ENCODE measurements around the gene LSAMP. TPM values are rescaled to one million over a fixed set of nuclear protein-coding genes. Genes with fewer than 3 reads are reported as not detected.

Gene LSAMP
- total RNA-seq, 1 experiment from 2014 or later: not detected

DNA sequence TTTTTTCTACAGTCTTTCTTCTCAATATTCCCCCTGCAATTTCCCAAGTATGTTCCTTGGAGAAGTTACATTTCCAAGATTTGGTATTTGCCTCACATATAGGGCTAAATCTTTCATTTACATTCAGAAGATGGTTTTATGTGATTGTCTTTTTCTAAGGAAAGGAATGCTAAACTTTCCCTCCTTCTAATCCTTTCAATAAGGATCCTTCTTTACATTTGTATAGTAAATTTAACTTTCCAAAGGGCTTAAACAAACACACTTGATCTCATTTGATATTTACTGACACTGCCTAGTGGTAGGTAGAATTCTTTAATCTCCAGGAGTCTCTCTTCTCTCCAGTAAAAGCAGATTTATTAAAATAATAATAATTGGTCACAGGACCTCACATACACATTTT lies 185.3 kb downstream of the LSAMP start:
- no TSS peak for BruUV-seq (replicated peaks)
- POLR2A ChIA-PET: no interaction called here
- intact Hi-C loops (cut with micrococcal nuclease; ENCODE audit: unreplicated experiment): no loop called here
- Histone ChIP-seq H3K4me3 (ENCODE audit: low read depth, low read length) (no peak overlapping the region), H3K4me1 (no peaks in the 10 kb centered on the region), H3K9me3 (no peaks in the 10 kb centered on the region), H3K27me3 (replicated peaks; ENCODE audit: control insufficient read depth, insufficient read depth, low read length) (no peaks in the 10 kb centered on the region), H3K36me3 (ENCODE audit: control insufficient read depth, insufficient read depth, low read length) (no peaks in the 10 kb centered on the region)
- CTCF ChIA-PET: no interaction called here
- TF ChIP-seq, protein P1, sequence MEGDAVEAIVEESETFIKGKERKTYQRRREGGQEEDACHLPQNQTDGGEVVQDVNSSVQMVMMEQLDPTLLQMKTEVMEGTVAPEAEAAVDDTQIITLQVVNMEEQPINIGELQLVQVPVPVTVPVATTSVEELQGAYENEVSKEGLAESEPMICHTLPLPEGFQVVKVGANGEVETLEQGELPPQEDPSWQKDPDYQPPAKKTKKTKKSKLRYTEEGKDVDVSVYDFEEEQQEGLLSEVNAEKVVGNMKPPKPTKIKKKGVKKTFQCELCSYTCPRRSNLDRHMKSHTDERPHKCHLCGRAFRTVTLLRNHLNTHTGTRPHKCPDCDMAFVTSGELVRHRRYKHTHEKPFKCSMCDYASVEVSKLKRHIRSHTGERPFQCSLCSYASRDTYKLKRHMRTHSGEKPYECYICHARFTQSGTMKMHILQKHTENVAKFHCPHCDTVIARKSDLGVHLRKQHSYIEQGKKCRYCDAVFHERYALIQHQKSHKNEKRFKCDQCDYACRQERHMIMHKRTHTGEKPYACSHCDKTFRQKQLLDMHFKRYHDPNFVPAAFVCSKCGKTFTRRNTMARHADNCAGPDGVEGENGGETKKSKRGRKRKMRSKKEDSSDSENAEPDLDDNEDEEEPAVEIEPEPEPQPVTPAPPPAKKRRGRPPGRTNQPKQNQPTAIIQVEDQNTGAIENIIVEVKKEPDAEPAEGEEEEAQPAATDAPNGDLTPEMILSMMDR (IDR thresholded peaks at IDR 0.05; ENCODE audit: insufficient read depth in 1 of 2, low read depth in 1 of 2, low read length in 1 of 2, severe bottlenecking in 1 of 2, unreplicated experiment in 1 of 2): no peak
- Mint-ChIP-seq H3K27me3 (ENCODE audit: insufficient read depth, unreplicated experiment) (peaks cover 2% of the 10 kb centered on the region), H3K4me1 (ENCODE audit: low read depth, unreplicated experiment) (no peaks in the 10 kb centered on the region), H3K27ac (ENCODE audit: unreplicated experiment) (no peak overlapping the region), H3K36me3 (ENCODE audit: insufficient read depth, unreplicated experiment) (no peaks in the 10 kb centered on the region), H3K4me3 (ENCODE audit: unreplicated experiment) (no peak overlapping the region), H3K9me3 (ENCODE audit: unreplicated experiment) (no peaks in the 10 kb centered on the region)
- no peak for DNase-seq

DNA sequence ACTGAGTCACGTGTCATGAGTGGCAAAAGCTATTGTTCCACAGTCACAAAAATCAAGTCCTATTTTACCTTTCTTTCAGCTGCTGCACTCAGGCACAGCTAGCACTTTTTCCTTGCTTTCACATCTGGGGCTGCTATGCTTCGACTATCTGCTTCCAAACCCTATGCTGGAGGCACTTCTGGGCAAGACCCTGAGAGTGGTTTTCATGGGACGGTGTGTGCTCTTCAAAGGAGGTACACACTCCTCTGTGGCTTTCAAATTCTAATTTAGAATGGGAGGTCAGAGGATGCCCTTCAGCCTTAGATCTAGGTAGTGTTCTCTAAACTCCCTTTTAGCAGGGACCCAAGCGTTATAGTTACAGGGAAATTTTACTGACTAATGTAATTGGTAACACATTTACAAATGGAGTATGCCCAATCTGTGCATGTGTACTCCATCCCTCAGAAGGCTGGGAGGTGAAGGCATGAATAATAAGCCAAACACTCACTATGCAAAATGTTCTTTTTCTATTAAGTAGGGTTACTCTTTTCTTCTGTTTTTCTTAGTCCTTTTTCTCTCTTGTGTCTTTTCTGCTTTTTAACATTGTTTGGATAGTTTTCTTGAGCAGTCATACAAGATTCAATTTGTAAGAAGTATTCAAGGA lies 188.3 kb downstream of the LSAMP start:
- TF ChIP-seq, protein P1 (IDR thresholded peaks at IDR 0.05; ENCODE audit: insufficient read depth in 1 of 2, low read depth in 1 of 2, low read length in 1 of 2, severe bottlenecking in 1 of 2, unreplicated experiment in 1 of 2): no peak
- ChIA-PET POLR2A (no interaction called here), CTCF (no interaction called here)
- Mint-ChIP-seq H3K4me1 (ENCODE audit: low read depth, unreplicated experiment) (no peaks in the 10 kb centered on the region), H3K27ac (ENCODE audit: unreplicated experiment) (no peak overlapping the region), H3K36me3 (ENCODE audit: insufficient read depth, unreplicated experiment) (no peaks in the 10 kb centered on the region), H3K27me3 (ENCODE audit: insufficient read depth, unreplicated experiment) (peaks cover 3% of the 10 kb centered on the region), H3K4me3 (ENCODE audit: unreplicated experiment) (no peak overlapping the region), H3K9me3 (ENCODE audit: unreplicated experiment) (no peaks in the 10 kb centered on the region)
- Histone ChIP-seq H3K27me3 (replicated peaks; ENCODE audit: control insufficient read depth, insufficient read depth, low read length) (no peaks in the 10 kb centered on the region), H3K9me3 (no peaks in the 10 kb centered on the region), H3K4me3 (ENCODE audit: low read depth, low read length) (no peak overlapping the region), H3K36me3 (ENCODE audit: control insufficient read depth, insufficient read depth, low read length) (no peaks in the 10 kb centered on the region), H3K4me1 (peaks cover 2% of the 10 kb centered on the region)
- no TSS peak for BruUV-seq (replicated peaks)
- intact Hi-C loops (cut with micrococcal nuclease; ENCODE audit: unreplicated experiment): no loop called here
- DNase-seq: no peak

DNA sequence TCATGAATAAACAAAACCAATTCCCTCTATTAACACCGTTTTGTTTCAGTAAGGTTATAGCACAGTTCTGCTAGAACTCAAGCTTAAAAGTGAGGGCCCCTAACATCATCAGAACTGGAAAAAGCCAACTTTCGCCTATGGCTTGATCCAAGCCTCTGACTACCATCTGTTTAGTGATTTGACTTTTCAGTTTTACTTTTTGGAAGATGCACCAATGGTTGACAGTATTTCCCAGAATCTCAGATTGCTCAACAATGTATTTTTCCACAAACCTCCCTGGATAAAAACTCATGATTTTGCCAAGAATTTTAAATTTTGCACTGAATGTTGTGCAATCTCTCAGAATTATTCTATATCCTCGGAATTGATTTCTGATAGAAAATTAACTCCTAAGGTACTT lies 190.7 kb downstream of the LSAMP start:
- Histone ChIP-seq H3K9me3 (no peaks in the 10 kb centered on the region), H3K4me3 (ENCODE audit: low read depth, low read length) (no peak overlapping the region), H3K36me3 (ENCODE audit: control insufficient read depth, insufficient read depth, low read length) (no peaks in the 10 kb centered on the region), H3K4me1 (peaks cover 12% of the 10 kb centered on the region), H3K27me3 (replicated peaks; ENCODE audit: control insufficient read depth, insufficient read depth, low read length) (no peaks in the 10 kb centered on the region)
- no peak for DNase-seq
- intact Hi-C loops (cut with micrococcal nuclease; ENCODE audit: unreplicated experiment): no loop called here
- Mint-ChIP-seq H3K27ac (ENCODE audit: unreplicated experiment) (no peak overlapping the region), H3K36me3 (ENCODE audit: insufficient read depth, unreplicated experiment) (no peaks in the 10 kb centered on the region), H3K27me3 (ENCODE audit: insufficient read depth, unreplicated experiment) (peaks cover 3% of the 10 kb centered on the region), H3K4me3 (ENCODE audit: unreplicated experiment) (no peak overlapping the region), H3K9me3 (ENCODE audit: unreplicated experiment) (no peaks in the 10 kb centered on the region), H3K4me1 (ENCODE audit: low read depth, unreplicated experiment) (peaks cover 8% of the 10 kb centered on the region)
- no TSS peak for BruUV-seq (replicated peaks)
- ChIA-PET POLR2A (no interaction called here), CTCF (no interaction called here)
- TF ChIP-seq, protein P1 (IDR thresholded peaks at IDR 0.05; ENCODE audit: insufficient read depth in 1 of 2, low read depth in 1 of 2, low read length in 1 of 2, severe bottlenecking in 1 of 2, unreplicated experiment in 1 of 2): no peak

All from Caco-2 (cell line).